SK-N-MC (cell line): ENCODE data around the gene CLTA.

ENCODE experiments used
- EZH2 ChIP-seq: fragments of 200-600 bp; sonication (generic); IDR thresholded peaks from one replicate; pipeline ENCODE4 v1.6.1; 2017; ENCODE audit warnings: antibody characterized with exemption
- FOXP2 ChIP-seq: optimal IDR thresholded peaks from 2 replicates; pipeline ENCODE3; 2011; ENCODE audit warnings: mild to moderate bottlenecking, moderate library complexity; ENCODE audit not compliant: insufficient read depth; ENCODE audit errors: extremely low read length, control extremely low read depth
- POLR2AphosphoS5 ChIP-seq: IDR thresholded peaks from 2 replicates; pipeline ENCODE4 v1.6.1; 2012; ENCODE audit warnings: mild to moderate bottlenecking, low read depth, low read length, borderline replicate concordance

DNA sequence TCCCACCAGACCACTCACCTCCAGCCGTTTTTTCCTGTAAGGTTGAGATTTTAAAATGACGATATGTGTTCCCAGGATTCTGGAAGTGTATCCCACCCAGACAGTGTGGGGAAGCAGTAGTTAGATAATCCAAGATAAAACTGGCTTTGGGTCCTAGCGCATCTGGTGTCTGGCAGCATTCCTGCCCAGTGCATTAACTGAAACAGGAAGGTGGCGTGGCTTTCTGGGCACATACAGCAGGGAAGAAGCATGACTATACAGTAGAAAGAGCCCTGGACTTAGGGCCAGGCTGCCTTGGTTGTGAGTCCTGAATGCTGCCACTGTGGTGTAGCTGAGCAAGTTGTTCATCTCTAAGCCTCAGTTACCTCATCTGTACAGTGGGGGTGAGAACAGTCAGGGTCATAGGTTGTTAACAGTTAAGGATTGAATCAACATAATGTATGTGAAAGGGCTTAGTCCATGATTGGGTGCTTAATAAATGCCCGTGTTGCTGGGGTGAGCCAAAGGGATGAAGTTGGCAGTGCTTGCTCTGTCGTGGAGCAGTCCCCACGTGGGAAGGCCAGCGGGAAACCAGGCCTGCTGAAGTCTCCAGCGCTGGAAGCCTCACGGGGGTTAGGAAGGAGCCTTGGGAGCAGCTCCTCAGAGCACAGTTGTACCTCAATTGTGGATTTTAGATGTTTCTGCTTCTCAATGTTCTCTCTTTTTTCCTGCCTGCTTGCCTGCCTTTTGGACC, 18.0 kb downstream of the CLTA start:
- TF ChIP-seq POLR2AphosphoS5 (no peak), EZH2 (no peak), FOXP2 (no peak)
